ENCODE results near the gene BRD1.

The BRD1 gene

GRCh38 chr22:49776891-49777290 is 50.8 kb downstream of the BRD1 start:
- H3K9me3 Mint-ChIP-seq, result no peaks in the 10 kb centered on the region
- peaks cover 2% of the 10 kb centered on the region for H3K36me3 Mint-ChIP-seq
- H3K4me3 Mint-ChIP-seq, result no peak overlapping the region
- H3K27me3 Mint-ChIP-seq, result no peaks in the 10 kb centered on the region
- peaks cover 12% of the 10 kb centered on the region for H3K4me1 Mint-ChIP-seq
- H3K27ac Mint-ChIP-seq, result no peak overlapping the region

GRCh38 chr22:49775867-49776511 is 51.7 kb downstream of the BRD1 start:
- Mint-ChIP-seq H3K27ac (no peak overlapping the region), H3K9me3 (no peaks in the 10 kb centered on the region), H3K4me3 (no peak overlapping the region), H3K36me3 (peaks cover 2% of the 10 kb centered on the region), H3K4me1 (peaks cover 12% of the 10 kb centered on the region), H3K27me3 (no peaks in the 10 kb centered on the region)

GRCh38 chr22:49775191-49775866 is 52.3 kb downstream of the BRD1 start:
- H3K27ac Mint-ChIP-seq, result no peak overlapping the region
- no peaks in the 10 kb centered on the region for H3K9me3 Mint-ChIP-seq
- peaks cover 12% of the 10 kb centered on the region for H3K4me1 Mint-ChIP-seq
- no peak overlapping the region for H3K4me3 Mint-ChIP-seq
- H3K27me3 Mint-ChIP-seq, result no peaks in the 10 kb centered on the region
- peaks cover 2% of the 10 kb centered on the region for H3K36me3 Mint-ChIP-seq

GRCh38 chr22:49774499-49775151 is 53.0 kb downstream of the BRD1 start:
- peaks cover 2% of the 10 kb centered on the region for H3K36me3 Mint-ChIP-seq
- no peaks in the 10 kb centered on the region for H3K27me3 Mint-ChIP-seq
- no peak overlapping the region for H3K27ac Mint-ChIP-seq

GRCh38 chr22:49774046-49774445 is 53.6 kb downstream of the BRD1 start:
- Mint-ChIP-seq H3K4me1 (peaks cover 9% of the 10 kb centered on the region), H3K9me3 (no peaks in the 10 kb centered on the region), H3K4me3 (no peak overlapping the region), H3K27me3 (no peaks in the 10 kb centered on the region), H3K36me3 (peaks cover 2% of the 10 kb centered on the region), H3K27ac (no peak overlapping the region)

More at GRCh38 chr22:49774499-49775151, 53.0 kb downstream of the BRD1 start:
- peaks cover 9% of the 10 kb centered on the region for H3K4me1 Mint-ChIP-seq
- H3K9me3 Mint-ChIP-seq, result no peaks in the 10 kb centered on the region
- H3K4me3 Mint-ChIP-seq, result no peak overlapping the region

GRCh38 chr22:49773531-49773930 is 54.1 kb downstream of the BRD1 start:
- Mint-ChIP-seq H3K9me3 (no peaks in the 10 kb centered on the region), H3K4me1 (peaks cover 9% of the 10 kb centered on the region), H3K36me3 (peaks cover 2% of the 10 kb centered on the region), H3K27ac (no peak overlapping the region), H3K27me3 (no peaks in the 10 kb centered on the region), H3K4me3 (no peak overlapping the region)

- no peak overlapping the region for H3K27ac Mint-ChIP-seq
These were observed 55.0 kb downstream of the BRD1 start for GRCh38 chr22:49772692-49773091.

GRCh38 chr22:49771266-49772065 is 56.2 kb downstream of the BRD1 start:
- peaks cover 9% of the 10 kb centered on the region for H3K4me1 Mint-ChIP-seq
- H3K9me3 Mint-ChIP-seq, result peaks cover 2% of the 10 kb centered on the region
- no peak overlapping the region for H3K27ac Mint-ChIP-seq
- H3K4me3 Mint-ChIP-seq, result no peak overlapping the region
- H3K36me3 Mint-ChIP-seq, result peaks cover 5% of the 10 kb centered on the region
- no peaks in the 10 kb centered on the region for H3K27me3 Mint-ChIP-seq

More at GRCh38 chr22:49772692-49773091, 55.0 kb downstream of the BRD1 start:
- Mint-ChIP-seq H3K4me3 (no peak overlapping the region), H3K36me3 (peaks cover 2% of the 10 kb centered on the region), H3K27me3 (no peaks in the 10 kb centered on the region), H3K9me3 (no peaks in the 10 kb centered on the region), H3K4me1 (peaks cover 9% of the 10 kb centered on the region)

GRCh38 chr22:49770547-49771265 is 57.0 kb downstream of the BRD1 start:
- Mint-ChIP-seq H3K27ac (no peak overlapping the region), H3K36me3 (peaks cover 6% of the 10 kb centered on the region), H3K9me3 (peaks cover 4% of the 10 kb centered on the region), H3K4me3 (peak overlapping the region; percentile 30), H3K4me1 (peaks cover 9% of the 10 kb centered on the region), H3K27me3 (no peaks in the 10 kb centered on the region)

- no peak overlapping the region for H3K27ac Mint-ChIP-seq
- no peaks in the 10 kb centered on the region for H3K27me3 Mint-ChIP-seq
- peaks cover 9% of the 10 kb centered on the region for H3K4me1 Mint-ChIP-seq
- H3K4me3 Mint-ChIP-seq, result no peak overlapping the region
- peaks cover 4% of the 10 kb centered on the region for H3K9me3 Mint-ChIP-seq
- H3K36me3 Mint-ChIP-seq, result peaks cover 6% of the 10 kb centered on the region
These were observed 57.8 kb downstream of the BRD1 start for GRCh38 chr22:49769691-49770546.

- peaks cover 9% of the 10 kb centered on the region for H3K4me1 Mint-ChIP-seq
- no peaks in the 10 kb centered on the region for H3K27me3 Mint-ChIP-seq
- no peak overlapping the region for H3K4me3 Mint-ChIP-seq
- H3K36me3 Mint-ChIP-seq, result peaks cover 6% of the 10 kb centered on the region
- no peak overlapping the region for H3K27ac Mint-ChIP-seq
- H3K9me3 Mint-ChIP-seq, result peaks cover 4% of the 10 kb centered on the region
These were observed 58.6 kb downstream of the BRD1 start for GRCh38 chr22:49768951-49769690.

GRCh38 chr22:49768077-49768910 is 59.4 kb downstream of the BRD1 start:
- Mint-ChIP-seq H3K27me3 (no peaks in the 10 kb centered on the region), H3K4me1 (peaks cover 2% of the 10 kb centered on the region), H3K4me3 (no peak overlapping the region), H3K9me3 (peaks cover 4% of the 10 kb centered on the region), H3K36me3 (peaks cover 4% of the 10 kb centered on the region), H3K27ac (no peak overlapping the region)

Data from activated naive CD4-positive, alpha-beta T cell treated with anti-CD3 and anti-CD28 coated beads, Interleukin-2, amount 50 U/mL, for 24 hours (primary cell).